ENCODE results near the gene KLRC4. TPM values are rescaled to one million over a fixed set of nuclear protein-coding genes. Genes with fewer than 3 reads are reported as not detected.
A peak's percentile ranks its signal among the peaks of the same experiment; 100 is the strongest.

KLRC4 gene
- total and polyA plus RNA-seq, 2 of the 8 experiments (the other 6 are each of a cell fraction or from before 2014, with no cell fraction given), result not detected

- Histone ChIP-seq H3K36me3 (ENCODE audit: control insufficient read depth in 2 of 4, insufficient read depth in 4 of 4, low read length in 3 of 4) (peaks cover 0 to 3% (median 0%) of the 10 kb centered on the region in 4 experiments; a peak in 1 of 8 replicates), H3K4ac (replicated peaks; ENCODE audit: insufficient read length, low read depth, low read length) (peak overlapping the region; percentile 87), H3K79me1 (ENCODE audit: low read depth, low read length) (no peaks in the 10 kb centered on the region), H3K14ac (ENCODE audit: insufficient read length) (peak overlapping the region; percentile 51), H3K56ac (replicated peaks; ENCODE audit: insufficient read length, low read depth, low read length) (no peak overlapping the region), H4K8ac (ENCODE audit: extremely low read depth, insufficient read depth, low read length) (no peak overlapping the region), H3K9me3 (ENCODE audit: insufficient read depth in 2 of 2, low read depth in 1 of 2, low read length in 1 of 2) (peaks cover 4% of the 10 kb centered on the region in 2 experiments; a peak in 2 of 4 replicates), H2BK12ac (ENCODE audit: low read depth, low read length) (peak overlapping the region; percentile 99), H3K4me3 (ENCODE audit: extremely low read depth in 1 of 4, insufficient read depth in 2 of 4, low read depth in 3 of 4, low read length in 4 of 4) (peak overlapping the region in 1 of 4 experiments; percentile 63; a peak in 2 of 8 replicates), H4K91ac (replicated peaks; ENCODE audit: insufficient read length, low read length) (peak overlapping the region; percentile 54), H4K5ac (ENCODE audit: insufficient read length, low read depth, low read length) (no peak overlapping the region), H3K4me1 (replicated peaks in 1 of 4; ENCODE audit: control insufficient read depth in 3 of 4, insufficient read depth in 4 of 4, low read length in 3 of 4) (peaks cover 14 to 33% (median 20%) of the 10 kb centered on the region in 4 experiments; a peak in 6 of 7 replicates), H3K27me3 (replicated peaks in 1 of 4; ENCODE audit: control insufficient read depth in 3 of 4, extremely low read depth in 1 of 4, insufficient read depth in 3 of 4, low read length in 3 of 4) (no peaks in the 10 kb centered on the region), H2BK15ac (ENCODE audit: low read length) (peak overlapping the region; percentile 25; the same call in 1 of the 2 replicates), H3K27ac (ENCODE audit: low read depth, low read length) (peak overlapping the region; percentile 49; the same call in 1 of the 2 replicates), H2BK5ac (ENCODE audit: low read depth, low read length) (peak overlapping the region; percentile 72), H3K23ac (ENCODE audit: insufficient read length) (no peak overlapping the region), H3K23me2 (ENCODE audit: low read depth, low read length) (peaks cover 5% of the 10 kb centered on the region), H3K9ac (replicated peaks in 1 of 4; ENCODE audit: extremely low read depth in 1 of 4, low read depth in 3 of 4, low read length in 3 of 4) (no peak overlapping the region), H2BK120ac (replicated peaks; ENCODE audit: low read depth, low read length) (peak overlapping the region; percentile 94), H2BK20ac (ENCODE audit: low read length) (no peak overlapping the region; the same call in 1 of the 2 replicates), H3K79me2 (ENCODE audit: control insufficient read depth in 1 of 2, insufficient read depth in 2 of 2, low read length in 2 of 2) (no peaks in the 10 kb centered on the region), H2AK5ac (ENCODE audit: low read depth, low read length) (no peak overlapping the region), H4K20me1 (replicated peaks in 1 of 2; ENCODE audit: control insufficient read depth in 1 of 2, insufficient read depth in 2 of 2, low read length in 2 of 2) (no peaks in the 10 kb centered on the region), H3K18ac (ENCODE audit: extremely low read depth, low read length) (peak overlapping the region; percentile 86), H3K4me2 (ENCODE audit: insufficient read depth in 1 of 2, low read depth in 2 of 2, low read length in 2 of 2) (peak overlapping the region; percentile 75 to 87), H2AFZ (ENCODE audit: low read length) (peak overlapping the region; percentile 91; the same call in 1 of the 2 replicates)
- ChIA-PET CTCF (ENCODE audit: partially characterized antibody) (no interaction called here), POLR2A (ENCODE audit: partially characterized antibody) (no interaction called here)
- FAIRE-seq, result no peak
- WGBS, 2 experiments (ENCODE audit: extremely low coverage in 1 of 2, insufficient coverage in 1 of 2, insufficient read length in 1 of 2, insufficient replicate concordance in 2 of 2, low coverage in 1 of 2, low lambda C conversion rate in 2 of 2, missing lambda C conversion rate in 1 of 2), result 74% methylated on average over 5 of the region's 5 CpGs; no CpG with 5 or more reads in 1 of the 2 experiments
- no peak for DNase-seq (ENCODE audit: low read depth in 1 of 2, low spot score in 2 of 2)
- TF ChIP-seq KDM5A (IDR thresholded peaks at IDR 0.05; ENCODE audit: low read length), result no peak
- TF ChIP-seq KDM1A (IDR thresholded peaks at IDR 0.05; ENCODE audit: borderline replicate concordance, low read length), result no peak
- TF ChIP-seq, protein P1, sequence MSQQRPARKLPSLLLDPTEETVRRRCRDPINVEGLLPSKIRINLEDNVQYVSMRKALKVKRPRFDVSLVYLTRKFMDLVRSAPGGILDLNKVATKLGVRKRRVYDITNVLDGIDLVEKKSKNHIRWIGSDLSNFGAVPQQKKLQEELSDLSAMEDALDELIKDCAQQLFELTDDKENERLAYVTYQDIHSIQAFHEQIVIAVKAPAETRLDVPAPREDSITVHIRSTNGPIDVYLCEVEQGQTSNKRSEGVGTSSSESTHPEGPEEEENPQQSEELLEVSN (IDR thresholded peaks at IDR 0.05), result no peak
- TF ChIP-seq TBP (IDR thresholded peaks at IDR 0.05; ENCODE audit: low read depth, low read length), result no peak
- TF ChIP-seq HDAC2 (IDR thresholded peaks at IDR 0.05; ENCODE audit: borderline replicate concordance in 1 of 2, low read depth in 2 of 2, low read length in 2 of 2), result no peak
- no peak for TF ChIP-seq CBX5 (IDR thresholded peaks at IDR 0.05; ENCODE audit: low read depth, low read length)
- no peak for TF ChIP-seq ASH2L (IDR thresholded peaks at IDR 0.05; ENCODE audit: low read length)
- no peak for TF ChIP-seq RFX5 (IDR thresholded peaks at IDR 0.05; ENCODE audit: borderline replicate concordance, low read depth, low read length)
- TF ChIP-seq NRF1 (IDR thresholded peaks at IDR 0.05; ENCODE audit: low read depth, low read length), result no peak
- no peak for TF ChIP-seq RBBP5 (IDR thresholded peaks at IDR 0.05; ENCODE audit: borderline replicate concordance, low read depth, low read length)
- no peak for TF ChIP-seq CTCF (IDR thresholded peaks at IDR 0.05; ENCODE audit: control extremely low read depth in 1 of 3, insufficient read depth in 1 of 3, low read depth in 1 of 3, low read length in 3 of 3)
These were observed 46.0 kb downstream of the KLRC4 start for GRCh38 chr12:10363658-10363913.

Data from H1 (cell line).